Type B pancreatic cell (in vitro differentiated cells): ENCODE results near the gene SMCO2. TPM values are rescaled to one million over a fixed set of nuclear protein-coding genes. Genes with fewer than 3 reads are reported as not detected.

Source experiments
- DNase-seq: peaks from one replicate; pipeline ENCODE4 v3.0.0; 2021; ENCODE audit warnings: mixed read lengths; ENCODE audit not compliant: unreplicated experiment; ENCODE audit errors: extremely low spot score
- H3K27ac Mint-ChIP-seq: 2 replicates; pipeline ENCODE4 v1.8.0; 2021; ENCODE audit warnings: mild to moderate bottlenecking, mixed read lengths
- H3K27me3 Mint-ChIP-seq: 2 replicates; pipeline ENCODE4 v1.8.0; 2021; ENCODE audit warnings: mixed read lengths
- H3K36me3 Mint-ChIP-seq: 2 replicates; pipeline ENCODE4 v1.8.0; 2021; ENCODE audit warnings: mixed read lengths
- H3K4me1 Mint-ChIP-seq: one replicate; pipeline ENCODE4 v1.8.0; 2021; ENCODE audit warnings: mixed read lengths; ENCODE audit not compliant: unreplicated experiment
- H3K4me3 Mint-ChIP-seq: 2 replicates; pipeline ENCODE4 v1.8.0; 2021; ENCODE audit warnings: mild to moderate bottlenecking, mixed read lengths
- H3K9me3 Mint-ChIP-seq: 2 replicates; pipeline ENCODE4 v1.8.0; 2021; ENCODE audit warnings: mixed read lengths
- CTCF ChIP-seq: fragments of 200-600 bp; sonication (generic); conservative IDR thresholded peaks from 2 replicates; pipeline ENCODE4 v1.5.0; 2021; ENCODE audit warnings: antibody characterized with exemption, mild to moderate bottlenecking
- total RNA-seq: library from RNA; stranded (reverse); gene quantifications from 2 replicates; pipeline ENCODE4 v1.2.1, GENCODE V29; 2021; ENCODE audit warnings: low replicate concordance

SMCO2 gene
- total RNA-seq, 1 donor from 2014 or later: not detected

DNA sequence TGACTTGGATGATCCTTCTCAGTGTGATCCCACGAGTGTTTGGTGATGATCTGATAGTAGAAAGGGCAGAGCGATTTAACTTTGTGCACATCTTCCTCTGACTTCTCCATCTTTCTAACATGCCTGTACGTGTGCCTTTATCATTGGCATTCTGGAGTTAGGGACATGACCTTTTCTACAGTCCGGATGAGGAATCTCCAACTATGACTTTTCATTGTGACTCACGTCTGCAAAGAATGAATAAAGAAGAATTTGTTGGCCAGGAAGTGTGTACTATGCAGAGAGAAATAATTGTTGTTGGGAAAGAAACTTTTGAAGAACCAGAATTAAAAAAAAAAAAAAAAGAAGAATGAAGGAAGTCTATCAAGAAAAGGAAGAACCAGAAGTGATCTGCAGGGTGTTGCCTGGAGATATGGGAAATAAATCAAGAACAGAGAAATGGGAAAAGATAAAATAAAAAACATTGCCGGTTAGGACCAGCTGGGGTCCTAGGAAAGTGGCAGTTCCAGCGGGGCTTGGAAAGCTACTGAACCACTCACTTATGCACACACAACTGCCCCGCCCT, 102.8 kb downstream of the SMCO2 start:
- Mint-ChIP-seq H3K4me3 (peak overlapping the region; percentile 39), H3K27ac (peak overlapping the region; percentile 81), H3K27me3 (no peaks in the 10 kb centered on the region), H3K4me1 (peaks cover 27% of the 10 kb centered on the region), H3K36me3 (peaks cover 43% of the 10 kb centered on the region), H3K9me3 (peaks cover 14% of the 10 kb centered on the region)
- no peak for TF ChIP-seq CTCF
- no peak for DNase-seq

GRCh38 chr12:27549801-27550652, 103.5 kb downstream of the SMCO2 start:
- Mint-ChIP-seq H3K36me3 (peaks cover 38% of the 10 kb centered on the region), H3K9me3 (peaks cover 14% of the 10 kb centered on the region), H3K4me3 (peak overlapping the region; percentile 39), H3K27ac (peak overlapping the region; percentile 81), H3K27me3 (no peaks in the 10 kb centered on the region), H3K4me1 (peaks cover 34% of the 10 kb centered on the region)
- no peak for TF ChIP-seq CTCF
- no peak for DNase-seq

GRCh38 chr12:27550653-27550975, 104.1 kb downstream of the SMCO2 start:
- TF ChIP-seq CTCF: no peak
- Mint-ChIP-seq H3K27me3 (no peaks in the 10 kb centered on the region), H3K4me3 (no peak overlapping the region), H3K27ac (peak overlapping the region; percentile 81), H3K4me1 (peaks cover 40% of the 10 kb centered on the region), H3K9me3 (peaks cover 14% of the 10 kb centered on the region), H3K36me3 (peaks cover 38% of the 10 kb centered on the region)
- DNase-seq: no peak

DNA sequence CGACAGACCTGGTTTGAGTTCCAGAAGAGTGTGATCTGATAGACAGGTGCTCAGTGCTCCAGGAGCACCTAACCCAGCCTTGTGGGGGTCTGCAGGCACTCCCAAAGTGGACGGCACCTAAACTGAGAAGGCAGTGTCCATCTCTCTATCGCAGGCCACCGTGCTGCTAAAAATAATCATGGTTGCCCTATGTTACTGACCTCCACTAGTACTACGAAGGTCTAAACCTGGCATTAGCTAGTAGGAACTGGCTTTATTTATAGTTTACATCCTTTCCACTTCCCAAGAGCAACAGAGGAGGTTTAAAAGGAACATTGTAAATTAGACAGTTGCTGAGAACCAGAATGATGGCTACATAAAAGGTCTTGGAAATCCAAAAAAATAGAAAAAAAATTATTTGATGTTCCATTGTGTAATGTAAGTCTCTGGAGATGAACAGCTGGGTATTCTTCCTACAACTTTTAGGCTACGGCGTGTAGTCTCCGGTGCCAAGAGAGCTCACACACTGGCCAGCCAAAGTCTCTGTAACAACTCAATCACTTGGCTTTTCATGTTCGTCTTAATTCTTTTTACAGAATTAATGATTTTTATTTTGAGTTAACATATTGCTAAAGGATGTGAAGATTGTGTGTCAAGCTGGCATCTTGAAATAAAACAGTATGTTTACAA, 104.8 kb downstream of the SMCO2 start:
- TF ChIP-seq CTCF: no peak
- Mint-ChIP-seq H3K9me3 (peaks cover 14% of the 10 kb centered on the region), H3K36me3 (peaks cover 36% of the 10 kb centered on the region), H3K4me1 (peaks cover 46% of the 10 kb centered on the region), H3K4me3 (no peak overlapping the region), H3K27me3 (no peaks in the 10 kb centered on the region), H3K27ac (no peak overlapping the region)
- no peak for DNase-seq

Other genes starting within 250 kb of the SMCO2 start
- gene STK38L, start 202.4 kb upstream of the SMCO2 start, total RNA-seq: 43.1 and 75.9 TPM in 2 replicates
- gene BMAL2, start 113.9 kb upstream of the SMCO2 start, total RNA-seq: 10.7 and 34.3 TPM in 2 replicates
- gene PPFIBP1, start 77.5 kb downstream of the SMCO2 start, total RNA-seq: 68.3 and 118 TPM in 2 replicates
- 2.5 and 3.4 TPM in 2 replicates for gene REP15, start 249.7 kb downstream of the SMCO2 start, total RNA-seq